SH-SY5Y (cell line): ENCODE data around the gene POLR2E.

Experiments
- GATA2 ChIP-seq: IDR thresholded peaks from 2 replicates; pipeline ENCODE4 v1.6.1; 2011; ENCODE audit warnings: mild to moderate bottlenecking, low read depth, low read length
- GATA3 ChIP-seq: IDR thresholded peaks from 2 replicates; pipeline ENCODE4 v1.6.1; 2011; ENCODE audit warnings: low read depth, mild to moderate bottlenecking, low read length, moderate library complexity

The POLR2E gene

DNA sequence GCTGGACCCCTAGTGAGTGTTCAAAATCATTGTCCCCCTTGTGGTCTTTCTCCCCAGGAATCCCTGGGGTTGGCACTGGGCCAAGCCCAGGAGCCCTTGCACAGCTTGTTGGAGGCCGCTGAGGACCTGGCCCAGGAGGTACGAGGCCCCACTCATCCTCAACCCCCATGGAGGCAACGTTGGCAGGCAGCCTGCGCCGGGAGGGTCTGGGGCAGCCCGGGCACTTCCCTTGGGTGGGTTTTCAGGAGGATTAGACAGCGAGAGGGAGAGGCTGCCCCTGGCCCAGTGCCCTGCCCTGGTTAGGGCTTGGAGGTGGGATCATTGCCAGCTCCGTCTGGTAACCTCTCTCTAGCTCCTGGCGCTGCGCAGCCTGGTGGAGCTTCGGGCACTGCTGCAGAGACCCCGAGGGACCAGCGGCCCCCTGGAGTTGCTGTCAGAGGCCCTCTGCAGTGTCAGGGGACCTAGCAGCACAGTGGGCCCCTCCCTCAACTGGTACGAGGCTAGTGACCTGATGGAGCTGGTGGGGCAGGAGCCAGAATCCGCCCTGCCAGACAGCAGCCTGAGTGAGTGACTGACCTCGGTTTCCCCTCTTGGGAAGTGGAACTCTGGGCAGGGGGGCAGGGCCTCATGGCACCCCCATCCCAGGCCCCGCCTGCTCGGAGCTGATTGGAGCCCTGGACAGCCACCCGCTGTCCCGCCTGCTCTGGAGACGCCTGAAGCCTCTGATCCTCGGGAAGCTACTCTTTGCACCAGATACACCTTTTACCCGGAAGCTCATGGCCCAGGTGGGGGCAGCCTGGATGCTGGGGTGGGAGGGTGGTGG, 52.3 kb downstream of the POLR2E start:
- no peak for TF ChIP-seq GATA3
- no peak for TF ChIP-seq GATA2

DNA sequence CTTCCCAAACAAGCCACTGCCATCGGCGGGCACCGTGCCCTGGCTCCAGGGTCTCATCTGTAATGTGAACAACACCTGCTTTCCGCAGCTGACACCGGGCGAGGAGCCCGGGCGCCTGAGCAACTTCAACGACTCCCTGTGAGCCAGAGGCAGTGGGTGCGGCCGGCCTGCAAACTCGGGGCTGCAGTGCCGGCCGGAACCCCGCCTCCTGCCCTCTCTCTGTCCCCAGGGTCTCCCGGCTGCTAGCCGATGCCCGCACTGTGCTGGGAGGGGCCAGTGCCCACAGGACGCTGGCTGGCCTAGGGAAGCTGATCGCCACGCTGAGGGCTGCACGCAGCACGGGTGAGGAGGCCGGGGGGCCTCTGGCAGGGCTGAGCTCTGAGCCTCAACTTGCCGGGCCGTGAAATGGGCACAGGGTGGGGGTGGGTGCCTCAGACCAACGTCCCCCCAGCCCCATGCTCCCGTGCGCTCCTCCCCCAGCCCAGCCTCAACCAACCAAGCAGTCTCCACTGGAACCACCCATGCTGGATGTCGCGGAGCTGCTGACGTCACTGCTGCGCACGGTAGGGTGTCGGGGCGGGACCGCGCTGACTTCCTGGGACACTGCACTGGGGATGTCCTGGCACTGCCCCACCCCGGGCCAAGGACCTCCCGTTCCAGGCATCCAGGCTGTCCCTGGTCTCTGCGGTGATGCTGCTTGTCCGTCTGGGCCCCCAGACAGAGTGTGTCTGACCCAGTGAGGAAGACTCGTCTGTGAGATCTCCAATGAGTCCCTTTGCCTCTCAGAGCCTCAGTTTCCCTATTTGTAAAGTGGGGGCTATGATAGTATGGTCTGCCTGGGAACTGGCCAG, 53.1 kb downstream of the POLR2E start:
- no peak for TF ChIP-seq GATA2

DNA sequence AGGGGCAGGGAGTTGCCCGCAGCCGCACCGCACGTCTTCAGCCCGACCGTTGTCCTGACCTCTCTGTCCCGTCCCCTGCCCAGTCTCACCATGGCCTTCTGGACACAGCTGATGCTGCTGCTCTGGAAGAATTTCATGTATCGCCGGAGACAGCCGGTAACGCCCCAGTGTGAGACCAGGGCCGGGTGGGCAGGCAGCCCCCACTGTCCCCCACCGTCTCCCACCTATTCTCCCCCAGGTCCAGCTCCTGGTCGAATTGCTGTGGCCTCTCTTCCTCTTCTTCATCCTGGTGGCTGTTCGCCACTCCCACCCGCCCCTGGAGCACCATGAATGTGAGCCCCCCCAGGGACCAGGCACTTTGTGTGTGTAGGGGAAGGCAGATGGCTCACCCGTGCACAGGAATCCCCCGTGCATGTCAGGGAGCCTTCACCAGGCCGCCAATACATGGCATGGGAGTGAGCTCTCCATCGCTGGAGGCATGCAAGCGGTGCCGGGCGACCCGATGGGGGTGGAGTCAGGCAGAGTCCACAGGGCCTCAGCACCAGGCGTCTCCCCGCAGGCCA, 53.8 kb downstream of the POLR2E start:
- TF ChIP-seq GATA3 (no peak), GATA2 (no peak)

DNA sequence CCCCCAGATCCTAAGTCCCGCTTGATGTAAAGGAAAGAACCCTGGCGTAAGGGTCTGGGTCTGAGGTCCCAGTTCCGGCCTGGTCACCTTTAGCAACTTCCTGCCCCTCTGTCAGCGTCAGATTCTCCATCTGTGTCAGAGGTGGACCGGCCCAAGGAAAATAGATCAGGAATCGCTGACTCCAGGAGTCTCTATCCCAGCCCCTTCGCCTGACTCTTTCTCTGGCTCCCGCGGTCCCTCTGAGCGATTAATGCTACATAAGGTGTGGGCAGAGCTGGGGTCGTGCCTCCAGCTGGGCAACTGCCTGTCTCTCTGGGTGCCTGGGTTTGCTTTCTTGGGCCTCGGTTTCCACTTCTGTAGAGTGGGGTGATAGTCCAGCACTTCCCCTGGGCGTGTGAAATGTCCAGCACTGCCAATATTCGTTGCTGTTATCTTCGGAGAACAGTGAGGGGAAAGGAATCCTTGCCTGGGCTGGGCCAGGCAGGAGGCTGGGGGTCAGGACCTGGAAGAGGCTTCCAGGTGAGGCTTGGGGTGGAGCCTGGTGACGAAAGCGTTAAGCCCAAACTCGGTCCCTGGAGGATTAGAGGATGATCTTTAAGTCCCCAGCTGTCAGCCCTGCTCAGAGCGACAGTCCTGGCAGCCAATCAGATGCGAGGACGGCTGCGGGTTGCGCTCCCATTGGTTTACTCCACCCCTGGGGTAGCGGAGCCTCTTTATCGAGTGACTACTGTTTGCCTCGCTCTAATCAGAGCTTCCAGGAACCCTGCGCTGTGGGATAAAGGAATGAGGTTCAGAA, 54.5 kb downstream of the POLR2E start:
- TF ChIP-seq GATA3 (no peak), GATA2 (no peak)

DNA sequence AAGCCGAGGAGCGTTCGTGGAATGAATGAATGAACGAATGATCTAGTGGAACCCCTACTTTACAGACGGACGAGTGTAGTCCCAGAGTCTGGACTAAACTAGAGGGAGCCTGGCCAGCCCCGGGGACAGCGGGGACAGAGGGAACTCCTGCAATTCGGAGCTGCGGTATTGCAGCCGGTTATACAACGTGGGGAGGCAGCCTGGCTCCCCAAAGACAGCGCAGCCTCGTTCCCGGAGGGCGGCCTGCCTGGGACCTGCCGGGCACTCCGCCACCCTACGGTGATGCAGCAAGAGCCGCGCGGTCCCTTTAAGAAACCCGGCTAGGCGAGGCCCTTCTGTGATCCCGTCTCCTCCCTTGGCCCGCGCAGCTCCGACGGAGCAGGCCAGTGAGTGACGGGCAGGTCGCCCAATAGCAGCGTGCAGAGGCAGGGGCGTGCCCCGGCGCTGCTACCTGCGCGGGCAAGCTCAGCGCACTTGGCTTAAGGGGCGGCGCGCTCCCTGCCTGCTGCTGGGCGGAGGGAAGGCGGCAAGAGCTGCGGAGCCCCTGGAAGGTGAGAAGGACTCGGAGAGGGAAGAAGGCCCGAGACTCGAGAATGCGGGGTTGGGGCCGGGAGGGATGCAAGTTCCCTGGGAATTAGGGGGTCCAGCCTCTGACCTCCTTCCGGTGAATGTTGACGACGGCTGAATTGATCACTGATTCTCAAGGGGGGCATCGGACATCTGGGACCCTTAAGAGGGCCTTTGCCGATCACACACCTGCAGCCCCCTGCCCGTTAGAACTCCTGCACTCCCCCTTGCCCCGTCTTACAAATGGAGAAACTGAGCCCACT, 55.3 kb downstream of the POLR2E start, which contains the start of gene ABCA7:
TSS of gene ABCA7 (plus strand) at position 462 of the 830 bp plus-strand sequence. CDS start 1,255 bp downstream, outside the sequence.
- TF ChIP-seq GATA2 (no peak), GATA3 (no peak)

DNA sequence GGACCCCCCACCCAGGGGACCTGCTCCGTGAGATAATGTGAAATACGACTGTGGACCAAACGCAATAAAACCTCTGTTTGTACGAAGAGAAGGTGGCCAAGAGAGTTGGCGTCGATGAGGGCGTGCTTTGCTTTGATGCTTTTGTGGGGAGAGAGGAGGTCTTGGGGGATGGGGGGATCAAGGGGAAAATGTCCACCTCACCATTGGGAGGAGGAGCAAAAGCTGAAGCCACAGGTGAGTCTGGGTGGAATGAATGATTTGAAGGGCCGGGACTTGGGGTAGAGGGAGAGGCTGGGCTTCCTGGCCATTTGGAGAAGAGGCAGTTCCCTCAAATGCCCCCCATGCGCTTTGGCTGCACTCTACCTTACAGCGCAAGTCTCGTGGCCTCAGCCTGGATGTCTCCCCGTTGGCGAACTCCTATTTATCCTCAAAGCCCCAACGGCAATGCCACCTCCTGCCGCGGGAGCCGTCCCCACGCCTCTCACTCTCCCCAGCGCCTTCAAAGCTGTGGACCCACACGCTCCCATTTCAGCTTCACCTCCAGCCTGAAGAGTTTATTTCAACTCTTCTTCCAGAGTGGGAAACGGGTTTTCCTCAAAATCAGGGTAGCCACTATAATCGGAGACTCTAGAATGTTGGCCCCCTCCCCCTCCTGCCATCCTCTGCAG, 56.1 kb downstream of the POLR2E start:
- TF ChIP-seq GATA3 (no peak), GATA2 (no peak)

DNA sequence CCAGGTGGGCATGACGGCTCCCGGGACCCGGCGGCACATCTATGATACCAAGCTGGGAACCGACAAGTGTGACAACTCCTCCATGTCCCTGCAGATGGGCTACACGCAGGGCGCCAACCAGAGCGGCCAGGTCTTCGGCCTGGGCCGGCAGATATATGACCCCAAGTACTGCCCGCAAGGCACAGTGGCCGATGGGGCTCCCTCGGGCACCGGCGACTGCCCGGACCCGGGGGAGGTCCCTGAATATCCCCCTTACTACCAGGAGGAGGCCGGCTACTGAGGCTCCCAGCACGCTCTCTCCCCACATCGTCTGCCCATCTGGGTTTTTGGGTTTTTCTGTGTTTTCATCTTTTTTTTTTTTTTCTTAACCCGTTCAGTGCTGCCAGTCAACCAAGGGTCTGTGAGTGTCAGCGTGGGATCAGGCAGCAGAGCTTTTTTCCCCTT, 57.5 kb downstream of the POLR2E start:
- no peak for TF ChIP-seq GATA3
- no peak for TF ChIP-seq GATA2
